HCT116 (cell line): Measurements from ENCODE around the gene COL5A1. TPM values are rescaled to one million over a fixed set of nuclear protein-coding genes. Genes with fewer than 3 reads are reported as not detected.
A peak's percentile ranks its signal among the peaks of the same experiment; 100 is the strongest.
"Not testable (repeated sequence)": the region's sequence is repeated elsewhere in the genome, so short reads cannot be mapped to it uniquely, and the experiment has no call there.

ENCODE experiments used
- ATAC-seq: fragments of 200-7000 bp; cut with Tn5 transposase; 2 replicates; pipeline ENCODE4 v1.9.1; 2020; ENCODE audit warnings: mild to moderate bottlenecking, moderate library complexity
- BruUV-seq: library from RNA; stranded (reverse); fragments of 400-500 nt; replicated peaks from 2 replicates; lab custom pipeline; 2021; lab: Mats Ljungman, UMichigan
- CTCF ChIA-PET: fragments of 300-600 bp; sonication (Branson Sonifier 250); formaldehyde crosslinking; loops from one replicate; lab custom pipeline; 2021; ENCODE audit warnings: antibody characterized with exemption; lab: Charles Lee
- POLR2A ChIA-PET: fragments of 300-600, 350-600 bp; sonication (Branson Sonifier 250); formaldehyde crosslinking; loops from one replicate; lab custom pipeline; 2021; ENCODE audit warnings: antibody characterized with exemption; lab: Charles Lee
- RAD21 ChIA-PET, 2 experiments: fragments of 300-600 bp; sonication (Branson Sonifier 250); formaldehyde crosslinking; loops; one replicate each; lab custom pipeline; 2023; ENCODE audit warnings: low total read pairs in 2 of 2; ENCODE audit not compliant: uncharacterized antibody in 2 of 2, unreplicated experiment in 2 of 2, low non-redundant PET in 1 of 2; lab: Charles Lee
- DNase-seq: peaks from one replicate; pipeline ENCODE4 v3.0.0-alpha.2; 2010; ENCODE audit warnings: low read depth, low spot score
- H2AFZ ChIP-seq: fragments of 200-600 bp; shearing (Covaris generic), sonication (generic); 2 replicates; pipeline ENCODE4 v1.6.1; 2017; ENCODE audit warnings: low read depth, mixed run types, mixed read lengths, antibody characterized with exemption, low read length; ENCODE audit not compliant: poor library complexity, severe bottlenecking
- H3K27ac ChIP-seq: 2 replicates; pipeline ENCODE4 v1.5.1; 2012; ENCODE audit warnings: low read depth, low read length
- H3K27me3 ChIP-seq: fragments of 200-600 bp; sonication (generic); 2 replicates; pipeline ENCODE4 v1.6.1; 2016; ENCODE audit warnings: mixed run types, low read length, mixed read lengths; ENCODE audit not compliant: insufficient read depth
- H3K36me3 ChIP-seq, 2 experiments: fragments of 200-500 bp in 1 of 2; fragments of 200-600 bp in 1 of 2; sonication (Bioruptor generic) in 1 of 2; sonication (generic) in 1 of 2; 2 replicates each; pipeline versions ENCODE4 v1.5.1 to v1.6.1; 2014 to 2016; ENCODE audit warnings: low read length in 2 of 2, inconsistent platforms in 1 of 2, mixed read lengths in 1 of 2, mixed run types in 1 of 2; ENCODE audit not compliant: insufficient read depth in 2 of 2, control insufficient read depth in 1 of 2
- H3K4me1 ChIP-seq, 2 experiments: fragments of 200-600 bp in 1 of 2; sonication (generic) in 1 of 2; 2 replicates each; pipeline versions ENCODE4 v1.5.1 to v1.6.1; 2012 to 2017; ENCODE audit warnings: low read length in 2 of 2, inconsistent platforms in 1 of 2, mild to moderate bottlenecking in 1 of 2, mixed read lengths in 1 of 2, mixed run types in 1 of 2, moderate library complexity in 1 of 2; ENCODE audit not compliant: insufficient read depth in 2 of 2, control insufficient read depth in 1 of 2
- H3K4me2 ChIP-seq: fragments of 200-600 bp; sonication (generic); 2 replicates; pipeline ENCODE4 v1.6.1; 2017; ENCODE audit warnings: mixed run types, low read length, mixed read lengths
- H3K4me3 ChIP-seq, 2 experiments: fragments of 200-600 bp in 1 of 2; sonication (generic) in 1 of 2; replicated peaks in 1 of 2; 2 replicates each; pipeline ENCODE4 v1.5.1; 2011 to 2016; ENCODE audit warnings: low read length in 2 of 2, control low read depth in 1 of 2, low read depth in 1 of 2, mild to moderate bottlenecking in 1 of 2, mixed read lengths in 1 of 2, mixed run types in 1 of 2
- H3K79me2 ChIP-seq: fragments of 200-600 bp; sonication (generic); 2 replicates; pipeline ENCODE4 v1.6.1; 2017; ENCODE audit warnings: mild to moderate bottlenecking, mixed run types, low read length, moderate library complexity, mixed read lengths; ENCODE audit not compliant: insufficient read depth
- H3K9ac ChIP-seq: fragments of 200-600 bp; sonication (generic); 2 replicates; pipeline ENCODE4 v1.6.1; 2016; ENCODE audit warnings: low read length, mixed read lengths
- H3K9me2 ChIP-seq: fragments of 200-600 bp; sonication (generic), shearing (Covaris generic); 2 replicates; pipeline ENCODE4 v1.6.1; 2017; ENCODE audit warnings: mixed run types, mild to moderate bottlenecking, moderate library complexity; ENCODE audit not compliant: insufficient read depth
- H3K9me3 ChIP-seq, 2 experiments: fragments of 200-500 bp in 1 of 2; fragments of 200-600 bp in 1 of 2; sonication (Bioruptor generic) in 1 of 2; sonication (generic) in 1 of 2; 2 replicates each; pipeline ENCODE4 v1.6.1; 2014 to 2017; ENCODE audit warnings: low read length in 2 of 2, mixed read lengths in 2 of 2, inconsistent platforms in 1 of 2, low read depth in 1 of 2, mild to moderate bottlenecking in 1 of 2, mixed run types in 1 of 2, moderate library complexity in 1 of 2; ENCODE audit not compliant: control insufficient read depth in 1 of 2, insufficient read depth in 1 of 2
- H4K20me1 ChIP-seq: fragments of 200-600 bp; sonication (generic), shearing (Covaris generic); 2 replicates; pipeline ENCODE4 v1.6.1; 2017; ENCODE audit warnings: mixed run types, mild to moderate bottlenecking, moderate library complexity; ENCODE audit not compliant: insufficient read depth
- CBX3 ChIP-seq: IDR thresholded peaks from 2 replicates; pipeline ENCODE4 v1.6.1; 2012; ENCODE audit warnings: low read depth
- CEBPB ChIP-seq: IDR thresholded peaks from 2 replicates; pipeline ENCODE4 v1.6.1; 2012; ENCODE audit warnings: low read depth
- EZH2 ChIP-seq: fragments of 200-600 bp; sonication (generic); IDR thresholded peaks from 2 replicates; pipeline ENCODE4 v1.6.1; 2017; ENCODE audit warnings: antibody characterized with exemption, mixed run types
- FOSL1 ChIP-seq: IDR thresholded peaks from 2 replicates; pipeline ENCODE4 v1.6.1; 2012; ENCODE audit warnings: low read depth
- REST ChIP-seq: IDR thresholded peaks from 2 replicates; pipeline ENCODE4 v1.6.1; 2012; ENCODE audit warnings: low read depth
- ZFX ChIP-seq: fragments of 450-650 bp; IDR thresholded peaks from 2 replicates; pipeline ENCODE4 v1.6.1; 2017
- intact Hi-C: fragments of 100-400 bp; cut with micrococcal nuclease; formaldehyde crosslinking; loops from 2 replicates; pipeline ENCODE4 v1.10.0; 2022
- total RNA-seq: library from RNA; stranded (reverse); gene quantifications from one replicate; pipeline ENCODE4 v1.2.1, GENCODE V29; 2021; ENCODE audit not compliant: unreplicated experiment

Gene COL5A1
- total RNA-seq, 1 experiment from 2014 or later: 0.30 TPM

DNA sequence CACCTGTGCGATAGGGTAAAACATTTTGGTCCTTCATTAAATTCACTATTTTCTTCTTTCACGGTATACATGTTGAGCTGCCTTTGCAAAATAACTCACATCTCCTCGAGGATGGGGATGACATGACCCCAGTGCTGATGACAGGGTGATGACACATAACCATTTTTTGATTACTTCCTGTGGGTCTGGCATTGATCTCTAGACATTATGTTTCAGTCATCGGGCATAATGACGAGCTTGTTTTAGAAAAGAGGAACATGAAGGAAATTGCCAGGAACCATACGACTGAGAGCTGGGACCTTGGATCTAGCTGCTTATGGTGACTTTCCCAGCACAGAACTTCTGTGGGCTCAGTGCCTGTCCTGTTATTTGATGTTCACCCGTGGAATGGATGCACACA lies 25.2 kb downstream of the COL5A1 start:
- no peaks in the 10 kb centered on the region for H3K9me3 ChIP-seq
- ATAC-seq (no peak; the same call in 1 of the 2 replicates), DNase-seq (no peak)

GRCh38 chr9:134668977-134669376 lies 27.4 kb downstream of the COL5A1 start:
- ATAC-seq, H3K9me3 ChIP-seq, H3K9ac ChIP-seq, RAD21 ChIA-PET, H3K4me2 ChIP-seq, H3K9me2 ChIP-seq, H4K20me1 ChIP-seq, H3K79me2 ChIP-seq, H3K27ac ChIP-seq, POLR2A ChIA-PET, H3K36me3 ChIP-seq, intact Hi-C loops, CTCF ChIA-PET, H2AFZ ChIP-seq, DNase-seq, BruUV-seq, H3K4me3 ChIP-seq: not testable (repeated sequence)
- Histone ChIP-seq H3K27me3 (peaks cover 24% of the 10 kb centered on the region; the same call in 1 of the 2 replicates), H3K4me1 (peaks cover 2 to 14% of the 10 kb centered on the region in 2 experiments; a peak in 2 of 4 replicates)

More for the DNA sequence above, 25.2 kb downstream of the COL5A1 start:
- intact Hi-C loops: no loop called here
- H3K9ac ChIP-seq: no peak overlapping the region
- H3K27ac ChIP-seq: no peak overlapping the region
- BruUV-seq: no TSS peak
- H3K4me2 ChIP-seq: peak overlapping the region; percentile 19; the same call in 1 of the 2 replicates
- no peaks in the 10 kb centered on the region for H3K36me3 ChIP-seq
- H3K27me3 ChIP-seq: peaks cover 24% of the 10 kb centered on the region; the same call in 1 of the 2 replicates
- no peak for TF ChIP-seq REST
- no peak for TF ChIP-seq CBX3
- no peak for TF ChIP-seq ZFX
- TF ChIP-seq FOSL1: 0 out of 2 replicates have a peak, but pooled peaks have one; percentile 10
- TF ChIP-seq EZH2: no peak
- TF ChIP-seq CEBPB: no peak
- no peaks in the 10 kb centered on the region for H3K79me2 ChIP-seq
- H3K4me1 ChIP-seq: peaks cover 2 to 14% of the 10 kb centered on the region in 2 experiments; a peak in 2 of 4 replicates
- POLR2A ChIA-PET: no interaction called here
- no peaks in the 10 kb centered on the region for H4K20me1 ChIP-seq
- no peaks in the 10 kb centered on the region for H3K9me2 ChIP-seq
- RAD21 ChIA-PET: no interaction called here
- no peak overlapping the region for H3K4me3 ChIP-seq
- CTCF ChIA-PET: interaction anchor here (1.1 kb wide), 1 partner anchor 22 kb away, joined by 3 read pairs; no protein-coding TSS in a partner anchor
- no peak overlapping the region for H2AFZ ChIP-seq
